ENCODE results near the gene GRID2.

Gene GRID2

GRCh38 chr4:93221771-93222170 lies 918.0 kb downstream of the GRID2 start:
- FAIRE-seq = no peak

- FAIRE-seq = no peak
Observed at GRCh38 chr4:93228021-93228420, 924.3 kb downstream of the GRID2 start.

- FAIRE-seq = no peak
Observed at GRCh38 chr4:93232883-93233282, 929.1 kb downstream of the GRID2 start.

- no peak for FAIRE-seq
Observed at GRCh38 chr4:93237521-93237920, 933.8 kb downstream of the GRID2 start.

GRCh38 chr4:93243262-93243661 lies 939.5 kb downstream of the GRID2 start:
- FAIRE-seq = no peak

GRCh38 chr4:93261207-93261606 lies 957.4 kb downstream of the GRID2 start:
- FAIRE-seq = no peak

- no peak for FAIRE-seq
Observed at GRCh38 chr4:93263166-93263565, 959.4 kb downstream of the GRID2 start.

GRCh38 chr4:93267747-93268146 lies 964.0 kb downstream of the GRID2 start:
- no peak for FAIRE-seq

- no peak for FAIRE-seq
Observed at GRCh38 chr4:93285346-93285745, 981.6 kb downstream of the GRID2 start.

GRCh38 chr4:93289241-93289640 lies 985.5 kb downstream of the GRID2 start:
- FAIRE-seq = no peak

- FAIRE-seq = no peak
Observed at GRCh38 chr4:93289831-93290230, 986.1 kb downstream of the GRID2 start.

- no peak for FAIRE-seq
Observed at GRCh38 chr4:93299118-93299517, 995.4 kb downstream of the GRID2 start.

- FAIRE-seq = peak; percentile 17
Observed at GRCh38 chr4:93300780-93301555, 997.2 kb downstream of the GRID2 start.

- FAIRE-seq = no peak
Observed at GRCh38 chr4:93302310-93302709, 998.5 kb downstream of the GRID2 start.

GRCh38 chr4:93303440-93303839 lies 999.7 kb downstream of the GRID2 start:
- FAIRE-seq = no peak

GRCh38 chr4:93312299-93312698 lies 1008.5 kb downstream of the GRID2 start:
- no peak for FAIRE-seq

GRCh38 chr4:93313197-93313596 lies 1009.4 kb downstream of the GRID2 start:
- no peak for FAIRE-seq

- FAIRE-seq = no peak
Observed at GRCh38 chr4:93317057-93317456, 1013.3 kb downstream of the GRID2 start.

GRCh38 chr4:93317561-93317960 lies 1013.8 kb downstream of the GRID2 start:
- no peak for FAIRE-seq

- FAIRE-seq = no peak
Observed at GRCh38 chr4:93319041-93319440, 1015.3 kb downstream of the GRID2 start.

GRCh38 chr4:93320356-93320755 lies 1016.6 kb downstream of the GRID2 start:
- no peak for FAIRE-seq

GRCh38 chr4:93327346-93327745 lies 1023.6 kb downstream of the GRID2 start:
- no peak for FAIRE-seq

- no peak for FAIRE-seq
Observed at GRCh38 chr4:93334003-93334402, 1030.2 kb downstream of the GRID2 start.

- no peak for FAIRE-seq
Observed at GRCh38 chr4:93337196-93337595, 1033.4 kb downstream of the GRID2 start.

GRCh38 chr4:93342738-93343137 lies 1039.0 kb downstream of the GRID2 start:
- no peak for FAIRE-seq

All from islet of Langerhans (tissue), 1 donor.